NCI-H2196 (cell line): ENCODE data around the gene SPINT2.

Experiments used
- DNase-seq: peaks from one replicate; lab custom pipeline; 2025; ENCODE audit not compliant: unreplicated experiment; lab: John Stamatoyannopoulos, UW

Gene SPINT2

GRCh38 chr19:38266981-38267597 is 2.7 kb downstream of the SPINT2 start:
- peak; percentile 26 for DNase-seq

DNA sequence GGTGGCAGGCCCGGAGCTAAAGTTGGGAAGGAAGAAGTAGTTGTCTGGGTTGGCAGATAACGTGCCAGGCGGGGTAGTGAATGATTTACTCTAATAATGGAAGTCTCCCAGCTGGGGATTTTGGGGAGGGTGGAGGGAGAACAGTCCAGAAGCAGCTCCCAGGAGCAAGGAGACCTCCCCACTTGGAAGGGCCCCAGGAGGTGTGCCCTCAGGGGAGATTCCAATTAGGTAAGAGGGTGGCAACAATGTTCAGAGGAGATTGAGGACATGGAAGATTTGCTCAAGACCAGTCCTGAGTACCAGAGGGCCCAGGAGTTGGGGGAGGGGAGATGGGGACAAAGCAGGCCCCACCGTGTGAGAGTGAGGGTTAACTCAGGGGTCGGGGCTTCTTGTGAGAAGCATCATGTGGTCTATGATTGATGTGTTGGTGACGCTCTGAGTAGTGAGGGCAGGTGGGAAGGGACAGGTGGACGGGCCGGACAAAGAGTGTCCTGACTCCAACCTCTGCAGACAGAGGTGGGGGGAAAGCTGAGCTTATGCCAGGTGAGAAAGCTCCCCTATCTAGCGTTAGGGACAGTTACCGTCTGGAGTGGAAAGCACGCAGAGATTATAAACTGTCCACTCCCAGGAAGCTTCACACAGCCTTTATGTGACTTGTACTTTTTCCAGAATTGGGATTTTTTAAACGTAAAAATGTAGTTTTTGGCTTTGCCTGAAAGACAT is 3.5 kb downstream of the SPINT2 start:
- DNase-seq, result no peak

- DNase-seq, result no peak
Measured at GRCh38 chr19:38268539-38268938, 4.2 kb downstream of the SPINT2 start.

- no peak for DNase-seq
Measured at GRCh38 chr19:38270587-38271167, 6.3 kb downstream of the SPINT2 start.

DNA sequence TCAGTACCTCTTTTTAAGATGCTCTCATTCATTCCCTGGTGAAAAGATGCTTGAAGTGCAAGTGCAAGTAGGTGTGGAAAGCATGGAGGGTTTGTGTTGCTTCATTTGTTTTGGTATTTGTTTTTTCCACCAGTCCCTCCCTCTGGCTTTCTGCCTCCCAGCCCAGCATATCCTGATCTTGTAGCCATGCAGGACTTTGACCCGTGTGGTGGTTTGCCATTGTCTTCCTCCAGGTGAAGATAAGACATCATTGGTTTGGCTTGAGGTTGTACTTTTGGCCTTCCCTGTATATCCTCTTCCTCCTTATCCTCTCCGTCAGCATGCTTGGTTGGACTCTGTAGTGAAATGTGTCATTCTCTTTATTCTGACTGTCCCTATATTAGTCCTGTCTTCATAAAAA is 9.1 kb downstream of the SPINT2 start:
- DNase-seq, result no peak

DNA sequence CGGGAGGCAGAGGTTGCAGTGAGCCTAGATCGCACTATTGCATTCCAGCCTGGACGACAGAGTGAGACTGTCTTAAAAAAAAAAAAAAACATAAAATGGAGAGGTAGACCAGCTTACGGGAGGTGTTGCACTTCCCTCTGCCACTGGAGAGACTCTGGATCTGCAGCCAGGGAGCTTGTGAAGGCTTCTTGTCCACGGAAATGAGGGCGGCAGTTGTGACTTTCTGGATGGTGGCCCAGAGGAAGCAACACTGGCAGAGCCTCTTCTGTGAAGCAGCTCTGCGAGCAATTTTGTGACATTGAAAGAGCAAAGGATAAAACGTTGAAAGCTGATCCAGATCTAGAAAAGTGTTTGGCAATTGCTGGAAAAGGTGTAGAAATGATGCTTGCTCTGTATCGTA is 10.4 kb downstream of the SPINT2 start:
- peak; percentile 41 for DNase-seq

DNA sequence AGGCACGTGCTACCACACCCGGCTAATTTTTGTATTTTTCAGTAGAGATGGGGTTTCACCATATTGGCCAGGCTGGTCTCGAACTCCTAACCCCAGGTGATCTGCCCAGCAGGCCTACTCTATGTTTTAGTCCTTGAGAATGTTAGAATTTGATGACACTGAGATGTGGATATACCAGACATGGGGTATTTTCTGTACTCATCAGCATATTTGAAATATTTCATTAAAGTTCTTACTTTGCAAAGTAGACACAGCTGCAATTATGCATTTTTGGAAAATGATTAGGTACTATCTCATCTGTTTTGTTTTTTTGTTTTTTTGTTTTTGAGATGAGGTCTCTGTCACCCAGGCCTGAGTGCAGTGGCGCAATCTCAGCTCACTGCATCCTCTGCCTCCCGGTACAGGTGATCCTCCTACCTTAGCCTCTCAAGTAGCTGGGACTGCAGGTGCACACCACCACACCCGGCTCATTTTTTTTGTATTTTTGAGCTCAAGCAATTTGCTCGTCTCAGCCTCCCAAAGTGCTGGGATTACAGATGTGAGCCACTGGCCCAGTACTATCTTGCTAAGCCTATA is 12.7 kb downstream of the SPINT2 start:
- no peak for DNase-seq

- DNase-seq, result peak; percentile 21
Measured at GRCh38 chr19:38277549-38277948, 13.2 kb downstream of the SPINT2 start.

GRCh38 chr19:38277969-38278680 is 13.8 kb downstream of the SPINT2 start:
- no peak for DNase-seq

DNA sequence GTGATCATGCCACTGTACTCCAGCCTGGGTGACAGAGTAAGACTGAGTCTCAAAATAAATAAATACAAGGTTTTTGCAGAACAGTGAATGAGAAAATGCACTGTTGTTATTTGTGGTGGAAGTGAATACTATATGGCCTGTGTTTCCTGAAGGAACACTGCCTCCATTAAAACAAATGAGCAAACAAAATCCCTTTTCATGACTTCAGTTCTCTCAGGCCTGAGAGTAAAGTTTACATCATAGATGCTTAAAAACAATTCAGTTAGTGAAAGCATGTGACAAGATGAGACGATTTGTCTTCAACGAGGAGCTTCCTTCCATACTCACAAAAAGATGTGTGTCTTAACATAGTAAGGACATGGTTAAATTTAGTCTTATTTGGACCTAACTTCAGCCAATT is 14.4 kb downstream of the SPINT2 start:
- DNase-seq, result no peak

GRCh38 chr19:38280030-38280921 is 15.9 kb downstream of the SPINT2 start:
- DNase-seq, result no peak

DNA sequence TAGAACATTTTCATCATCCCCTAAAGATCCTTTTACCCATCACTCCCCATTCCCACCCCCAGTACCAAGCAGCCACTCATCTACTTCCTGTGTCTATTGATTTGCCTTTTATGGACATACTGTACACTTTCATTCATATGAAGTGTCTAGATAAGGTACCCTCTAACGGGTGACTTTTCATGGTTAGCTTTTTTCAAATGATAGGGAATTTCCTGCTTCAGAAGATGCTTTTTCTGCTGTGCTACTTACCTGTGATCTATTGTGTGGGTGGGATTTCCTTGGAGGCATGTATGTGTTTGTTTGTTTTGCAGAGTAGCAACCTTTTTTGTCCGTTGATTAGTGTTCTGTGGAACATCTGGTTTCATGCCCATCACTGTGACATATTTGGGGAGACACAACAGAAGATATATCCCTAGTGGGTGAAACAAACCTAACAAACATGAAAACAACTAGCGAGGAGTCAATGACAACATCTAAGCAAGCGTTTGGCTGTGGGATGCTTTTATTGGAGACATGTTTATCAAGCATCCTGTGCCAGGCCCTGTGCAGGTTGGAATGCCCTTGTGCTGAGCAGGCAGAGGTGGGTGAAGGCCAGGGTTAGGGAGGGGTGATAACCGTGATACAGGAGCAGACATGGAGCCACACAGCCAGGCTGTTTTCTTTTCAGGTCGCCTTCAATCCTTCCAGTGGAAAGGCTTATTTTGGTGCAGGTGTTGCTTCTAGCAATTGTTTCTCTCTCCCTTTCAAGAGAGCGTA is 17.6 kb downstream of the SPINT2 start:
- no peak for DNase-seq

DNA sequence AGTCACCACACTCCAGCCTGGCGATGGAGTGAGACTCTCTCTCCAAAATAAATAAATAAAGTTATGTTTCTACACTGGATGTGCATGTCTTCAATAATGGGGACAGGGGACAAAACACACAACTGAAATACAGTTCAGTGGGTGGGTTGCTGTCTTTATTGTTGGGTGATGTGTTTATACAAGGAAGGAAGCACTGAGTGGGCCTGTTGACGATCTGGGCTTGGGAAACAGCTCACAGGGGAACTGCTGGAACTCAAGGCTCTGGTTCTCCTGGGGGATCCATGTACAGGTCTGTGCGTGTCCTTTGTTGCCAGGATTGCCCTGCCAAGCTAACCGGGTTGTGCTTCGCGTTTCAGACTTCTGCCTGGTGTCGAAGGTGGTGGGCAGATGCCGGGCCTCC is 18.9 kb downstream of the SPINT2 start:
- DNase-seq, result no peak

- no peak for DNase-seq
Measured at GRCh38 chr19:38284422-38284821, 20.0 kb downstream of the SPINT2 start.

DNA sequence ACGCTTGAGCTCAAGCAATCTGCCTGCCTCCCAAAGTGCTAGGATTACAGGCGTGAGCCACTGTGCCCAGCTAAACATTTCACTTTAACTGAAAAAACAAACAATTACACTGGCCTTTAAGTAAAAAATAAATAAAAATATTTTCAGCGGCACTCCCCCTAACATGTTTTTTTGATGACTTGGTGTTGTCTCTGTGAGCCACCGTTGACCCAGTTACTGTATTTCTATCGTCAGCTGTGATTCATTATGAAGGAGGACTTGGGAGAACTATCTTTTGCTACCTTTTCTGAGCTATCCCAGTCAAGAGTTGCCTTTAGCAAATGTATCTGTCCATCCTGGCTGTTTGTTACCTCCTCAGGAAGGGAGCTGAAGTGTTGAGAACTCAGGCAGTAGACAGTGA is 21.2 kb downstream of the SPINT2 start:
- DNase-seq, result no peak

GRCh38 chr19:38287604-38288003 is 23.2 kb downstream of the SPINT2 start:
- no peak for DNase-seq

- no peak for DNase-seq
Measured at GRCh38 chr19:38288123-38288855, 23.9 kb downstream of the SPINT2 start.

DNA sequence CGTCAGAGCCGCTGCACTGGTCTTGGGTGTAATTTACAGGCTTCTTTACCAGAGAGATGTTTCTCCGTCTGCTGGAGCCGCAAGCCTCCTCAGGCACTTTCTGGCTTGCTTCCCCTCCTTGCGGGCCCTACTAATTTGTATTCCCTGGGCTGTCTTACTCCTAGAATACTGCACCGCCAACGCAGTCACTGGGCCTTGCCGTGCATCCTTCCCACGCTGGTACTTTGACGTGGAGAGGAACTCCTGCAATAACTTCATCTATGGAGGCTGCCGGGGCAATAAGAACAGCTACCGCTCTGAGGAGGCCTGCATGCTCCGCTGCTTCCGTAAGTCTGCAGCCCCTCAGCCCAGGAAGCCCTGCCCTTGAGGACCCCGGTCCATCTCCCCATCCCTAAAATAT is 25.6 kb downstream of the SPINT2 start:
- DNase-seq, result no peak

GRCh38 chr19:38290631-38291147 is 26.3 kb downstream of the SPINT2 start:
- DNase-seq, result peak; percentile 59
